Esophagus squamous epithelium (tissue), 4 donors: ENCODE results near the gene ARID1A.

ENCODE experiments used
- POLR2A ChIP-seq, 4 donors: fragments of 450-650 bp; IDR thresholded peaks; one replicate each; pipeline ENCODE4 v1.6.1; 2017; ENCODE audit warnings: antibody characterized with exemption in 4 of 4, mild to moderate bottlenecking in 4 of 4, moderate library complexity in 3 of 4
- TF ChIP-seq, protein P1 (sequence below), 6 experiments: fragments of 450-650 bp in 4 of 6; fragments of 200-600 bp in 2 of 6; sonication (generic) in 2 of 6; IDR thresholded peaks; one replicate each; pipeline ENCODE4 v1.5.1; 2016 to 2019; ENCODE audit warnings: antibody characterized with exemption in 6 of 6, mild to moderate bottlenecking in 4 of 6, moderate library complexity in 4 of 6

DNA sequence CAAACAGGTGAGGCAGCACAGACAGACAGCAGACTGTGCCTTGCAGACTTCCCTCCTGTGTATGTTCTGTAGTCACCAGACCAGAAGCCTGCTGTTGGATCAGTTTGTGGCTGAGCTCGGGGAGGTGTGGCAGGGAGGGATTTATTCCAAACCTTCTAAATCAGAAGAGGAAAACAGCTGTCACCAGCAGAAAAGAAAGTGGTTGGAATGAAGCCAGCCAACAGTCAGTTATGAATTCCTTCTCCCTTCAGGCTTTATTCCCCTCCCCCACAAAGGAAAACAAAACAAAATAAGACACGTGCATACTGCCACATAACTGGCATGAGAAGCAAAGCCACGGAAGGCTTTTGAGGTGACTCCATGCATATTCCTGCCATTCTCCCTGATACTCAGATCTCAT, 72.9 kb downstream of the ARID1A start:
- TF ChIP-seq, protein P1, sequence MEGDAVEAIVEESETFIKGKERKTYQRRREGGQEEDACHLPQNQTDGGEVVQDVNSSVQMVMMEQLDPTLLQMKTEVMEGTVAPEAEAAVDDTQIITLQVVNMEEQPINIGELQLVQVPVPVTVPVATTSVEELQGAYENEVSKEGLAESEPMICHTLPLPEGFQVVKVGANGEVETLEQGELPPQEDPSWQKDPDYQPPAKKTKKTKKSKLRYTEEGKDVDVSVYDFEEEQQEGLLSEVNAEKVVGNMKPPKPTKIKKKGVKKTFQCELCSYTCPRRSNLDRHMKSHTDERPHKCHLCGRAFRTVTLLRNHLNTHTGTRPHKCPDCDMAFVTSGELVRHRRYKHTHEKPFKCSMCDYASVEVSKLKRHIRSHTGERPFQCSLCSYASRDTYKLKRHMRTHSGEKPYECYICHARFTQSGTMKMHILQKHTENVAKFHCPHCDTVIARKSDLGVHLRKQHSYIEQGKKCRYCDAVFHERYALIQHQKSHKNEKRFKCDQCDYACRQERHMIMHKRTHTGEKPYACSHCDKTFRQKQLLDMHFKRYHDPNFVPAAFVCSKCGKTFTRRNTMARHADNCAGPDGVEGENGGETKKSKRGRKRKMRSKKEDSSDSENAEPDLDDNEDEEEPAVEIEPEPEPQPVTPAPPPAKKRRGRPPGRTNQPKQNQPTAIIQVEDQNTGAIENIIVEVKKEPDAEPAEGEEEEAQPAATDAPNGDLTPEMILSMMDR (IDR thresholded peaks at IDR 0.05), result no peak
- TF ChIP-seq POLR2A (IDR thresholded peaks at IDR 0.05), result no peak
